ENCODE measurements around the gene OR3A2. TPM values are rescaled to one million over a fixed set of nuclear protein-coding genes. Genes with fewer than 3 reads are reported as not detected.
"Not testable (repeated sequence)": the region's sequence is repeated elsewhere in the genome, so short reads cannot be mapped to it uniquely, and the experiment has no call there.

Gene OR3A2
- total and polyA plus RNA-seq, 10 of the 15 experiments (the other 5 are each of a cell fraction or from before 2014, with no cell fraction given): not detected

DNA sequence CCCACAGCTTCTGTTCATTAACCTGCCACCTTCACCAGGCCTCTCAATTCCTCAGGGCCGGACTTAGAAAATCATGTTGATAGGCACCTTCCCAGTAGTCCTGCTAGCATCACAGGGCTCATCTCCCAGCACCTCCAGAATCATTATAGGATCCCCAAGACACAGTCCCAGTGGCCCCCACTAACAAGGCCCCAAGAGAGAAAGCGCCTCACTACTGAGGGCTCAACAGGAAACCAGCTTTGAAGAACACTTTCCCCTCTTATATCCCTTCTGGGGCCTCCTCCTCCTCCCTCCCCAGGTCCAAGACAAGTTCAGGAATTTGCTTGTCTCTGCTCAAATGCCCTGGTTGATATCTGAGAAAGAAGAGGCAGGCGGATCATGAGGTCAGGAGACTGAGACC lies 25.0 kb upstream of the OR3A2 start, which contains the start of gene OR3A3:
Gene OR3A3, plus strand, starts transcription at position 301 of the 400 bp plus-strand sequence.
- CTCF ChIA-PET: no interaction called here
- no peak within 1 kb of the TSS for H3K4me2 ChIP-seq (ENCODE audit: control insufficient read depth, insufficient read depth)
- H3K27ac ChIP-seq (ENCODE audit: control insufficient read depth, insufficient read depth): no peak within 1 kb of the TSS
- no peaks in the 10 kb centered on the region for H3K4me1 ChIP-seq (ENCODE audit: control insufficient read depth, insufficient read depth, low read length)
- FAIRE-seq: no peak
- no peak for ATAC-seq
- H4K20me1 ChIP-seq (ENCODE audit: control insufficient read depth, insufficient read depth): no peaks in the 10 kb centered on the region
- H3K27me3 ChIP-seq (replicated peaks in 1 of 2; ENCODE audit: control insufficient read depth in 2 of 2, insufficient read depth in 2 of 2, low read length in 1 of 2): no peaks in the 10 kb centered on the region
- RAD21 ChIA-PET (ENCODE audit: unreplicated experiment): no interaction called here
- intact Hi-C loops (cut with micrococcal nuclease; ENCODE audit: unreplicated experiment) (no loop called here), in situ Hi-C loops (cut with MboI) (no loop called here)
- no peak for DNase-seq (ENCODE audit: low read depth, low spot score)
- H3K36me3 ChIP-seq (ENCODE audit: control insufficient read depth in 2 of 2, insufficient read depth in 2 of 2, low read length in 1 of 2): no peaks in the 10 kb centered on the region
- SMC1A ChIA-PET (ENCODE audit: uncharacterized antibody, unreplicated experiment): no interaction called here
- WGBS (ENCODE audit: insufficient coverage, insufficient replicate concordance, low lambda C conversion rate, missing lambda C conversion rate): 22% methylated on average over 3 of the region's 3 CpGs
- no peaks in the 10 kb centered on the region for H3K79me2 ChIP-seq (ENCODE audit: control insufficient read depth, insufficient read depth, low read length)
- no peak within 1 kb of the TSS for H2AFZ ChIP-seq (ENCODE audit: control insufficient read depth, low read depth, low read length)
- H3K9me3 ChIP-seq (replicated peaks; ENCODE audit: control insufficient read depth, insufficient read depth, low read length): no peaks in the 10 kb centered on the region
- POLR2A ChIA-PET: no interaction called here
- no peak within 1 kb of the TSS for H3K4me3 ChIP-seq
- H3K9ac ChIP-seq (ENCODE audit: control insufficient read depth, insufficient read depth, low read length): no peak within 1 kb of the TSS
- BruUV-seq (replicated peaks): no TSS peak
- TF ChIP-seq IRF4 (IDR thresholded peaks at IDR 0.05; ENCODE audit: low read depth, low read length) (no peak), SIN3A (IDR thresholded peaks at IDR 0.05; ENCODE audit: low read depth, low read length) (no peak), RBBP5 (conservative IDR thresholded peaks at IDR 0.05) (no peak), CBFB (IDR thresholded peaks at IDR 0.05; ENCODE audit: low read depth) (no peak), PAX8 (IDR thresholded peaks at IDR 0.05) (no peak), POLR2AphosphoS2 (IDR thresholded peaks at IDR 0.05; ENCODE audit: low read depth, low read length) (no peak), BRCA1 (IDR thresholded peaks at IDR 0.05; ENCODE audit: low read depth, low read length) (no peak), DPF2 (IDR thresholded peaks at IDR 0.05) (no peak), SPI1 (IDR thresholded peaks at IDR 0.05; ENCODE audit: borderline replicate concordance, insufficient read depth, low read depth, low read length) (no peak), REST (IDR thresholded peaks at IDR 0.05; ENCODE audit: low read depth, low read length) (no peak)

DNA sequence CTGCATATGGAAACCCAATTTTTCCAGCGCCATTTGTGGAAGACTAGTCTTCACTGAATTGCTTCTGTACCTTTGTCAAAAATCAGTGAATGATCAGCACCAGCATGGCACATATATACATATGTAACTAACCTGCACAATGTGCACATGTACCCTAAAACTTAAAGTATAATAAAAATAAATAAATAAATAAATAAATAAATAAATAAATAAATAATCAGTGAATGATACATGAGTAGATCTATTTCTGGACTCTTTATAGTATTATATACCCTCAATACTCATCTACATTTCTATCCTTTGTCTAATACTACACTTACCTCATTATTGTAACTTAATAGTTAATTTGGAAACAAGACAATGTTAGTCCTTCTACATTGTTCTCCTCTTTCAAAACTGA lies 17.7 kb upstream of the OR3A2 start:
- ATAC-seq; H3K4me3 ChIP-seq; H3K4me2 ChIP-seq (ENCODE audit: control insufficient read depth, insufficient read depth); H2AFZ ChIP-seq (ENCODE audit: control insufficient read depth, low read depth, low read length); H3K9me3 ChIP-seq (replicated peaks; ENCODE audit: control insufficient read depth, insufficient read depth, low read length); FAIRE-seq; H3K9ac ChIP-seq (ENCODE audit: control insufficient read depth, insufficient read depth, low read length); SMC1A ChIA-PET (ENCODE audit: uncharacterized antibody, unreplicated experiment); H3K36me3 ChIP-seq (ENCODE audit: control insufficient read depth in 2 of 2, insufficient read depth in 2 of 2, low read length in 1 of 2); CTCF ChIA-PET; POLR2A ChIA-PET; intact Hi-C loops (cut with micrococcal nuclease; ENCODE audit: unreplicated experiment); in situ Hi-C loops (cut with MboI); H3K27ac ChIP-seq (ENCODE audit: control insufficient read depth, insufficient read depth); BruUV-seq (replicated peaks); RAD21 ChIA-PET (ENCODE audit: unreplicated experiment); H4K20me1 ChIP-seq (ENCODE audit: control insufficient read depth, insufficient read depth); H3K4me1 ChIP-seq (ENCODE audit: control insufficient read depth, insufficient read depth, low read length); H3K79me2 ChIP-seq (ENCODE audit: control insufficient read depth, insufficient read depth, low read length); DNase-seq (ENCODE audit: low read depth, low spot score); H3K27me3 ChIP-seq (replicated peaks in 1 of 2; ENCODE audit: control insufficient read depth in 2 of 2, insufficient read depth in 2 of 2, low read length in 1 of 2): not testable (repeated sequence)
- 50% methylated on average over 1 of the region's 1 CpG for WGBS (ENCODE audit: insufficient coverage, insufficient replicate concordance, low lambda C conversion rate, missing lambda C conversion rate)
